ENCODE measurements around the gene SYT17.
A peak's percentile ranks its signal among the peaks of the same experiment; 100 is the strongest.

Gene SYT17

DNA sequence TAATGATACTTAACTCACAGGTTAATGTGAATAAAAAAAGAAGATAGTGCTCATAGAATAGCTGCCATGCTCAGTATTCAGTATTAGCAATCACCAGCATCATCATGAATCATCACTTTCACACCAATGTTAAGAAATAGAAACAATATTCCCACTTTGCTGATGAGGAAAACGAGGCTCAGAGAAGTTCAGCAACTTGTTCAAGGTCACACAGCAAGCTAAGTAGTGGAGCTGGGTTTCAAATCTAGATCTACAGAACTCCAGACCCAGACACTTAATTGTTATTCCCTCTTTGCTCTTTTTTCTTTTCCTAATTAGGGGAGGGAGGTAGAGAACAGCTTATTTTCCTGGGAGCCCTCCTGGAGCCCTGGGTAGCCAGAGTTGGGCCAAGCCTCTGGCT, 140.4 kb downstream of the SYT17 start:
- no peak for DNase-seq

DNA sequence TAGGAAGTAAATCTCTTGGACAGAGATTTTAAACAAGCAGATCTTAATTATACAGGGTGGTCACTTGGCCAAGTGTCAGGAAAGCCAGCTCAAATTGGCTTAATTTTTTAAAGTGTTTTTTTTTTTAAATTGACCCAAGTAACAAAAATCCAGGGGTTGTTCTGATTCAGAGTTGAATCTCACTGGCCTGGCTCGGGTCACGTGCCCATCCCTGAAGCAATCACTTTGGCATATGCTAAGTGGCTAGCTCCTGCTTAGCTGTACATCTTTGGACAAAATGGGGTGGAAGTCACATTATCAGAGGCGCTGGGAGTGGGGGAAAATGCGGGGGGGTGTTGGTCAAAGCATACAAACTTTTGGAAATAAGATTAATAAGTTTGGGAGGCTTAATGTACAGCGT, 141.1 kb downstream of the SYT17 start:
- no peak for DNase-seq

DNA sequence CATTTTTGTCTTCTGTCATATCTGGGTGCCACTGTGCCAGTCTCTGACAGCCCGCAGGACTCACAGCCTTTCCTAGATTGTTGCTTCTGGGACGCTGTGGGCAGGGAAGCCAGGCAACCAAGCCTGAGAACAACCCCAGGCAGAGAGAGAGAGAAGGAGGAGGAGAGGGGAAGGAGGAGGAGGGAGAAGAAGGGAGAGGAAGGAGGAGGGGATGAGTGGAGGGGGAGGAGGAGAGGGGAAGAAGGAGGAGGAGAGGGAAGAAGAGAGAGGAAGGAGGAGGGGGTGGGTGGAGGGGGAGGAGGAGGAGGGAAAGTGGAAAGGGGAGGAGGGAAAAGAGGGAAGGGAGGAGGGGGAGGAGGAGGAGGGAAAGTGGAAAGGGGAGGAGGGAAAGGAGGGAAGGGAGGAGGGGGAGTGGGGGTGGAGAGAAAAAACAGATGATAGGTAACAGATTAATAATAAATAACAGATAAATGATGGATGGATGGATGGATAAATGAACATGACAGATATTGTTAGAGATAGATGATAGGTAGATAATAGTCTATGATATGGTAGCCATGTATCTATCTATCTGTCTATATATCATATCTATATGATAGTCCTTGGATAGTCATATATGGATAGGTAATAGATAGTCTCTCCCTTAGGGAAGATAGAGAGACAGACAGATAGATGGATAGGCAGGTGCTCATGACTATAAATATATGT, 146.8 kb downstream of the SYT17 start:
- DNase-seq, result no peak

DNA sequence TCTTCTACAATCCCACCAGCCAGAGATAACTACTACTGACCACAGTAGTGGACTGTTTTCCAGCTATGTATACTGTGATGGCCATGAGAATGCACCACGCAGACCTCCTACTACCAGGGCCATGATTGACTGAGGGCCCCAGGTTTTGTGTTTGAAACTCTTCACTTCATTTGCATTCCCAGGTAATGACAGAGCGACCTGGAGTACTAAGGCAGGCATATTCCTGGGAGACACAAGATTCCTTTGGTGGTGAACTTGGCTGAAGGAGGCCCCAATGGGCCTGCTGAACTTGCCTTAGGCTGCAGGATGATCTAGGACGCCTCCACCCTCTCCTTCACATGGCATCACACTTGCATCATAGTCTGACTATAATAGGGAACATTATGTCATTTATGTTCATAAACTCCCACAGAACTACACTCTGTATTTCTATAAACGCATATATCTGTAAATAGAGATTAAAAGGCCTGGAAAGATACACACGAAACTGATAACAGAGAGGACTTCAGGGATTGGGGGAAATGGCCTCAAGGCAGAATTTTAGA, 147.9 kb downstream of the SYT17 start:
- no peak for DNase-seq

DNA sequence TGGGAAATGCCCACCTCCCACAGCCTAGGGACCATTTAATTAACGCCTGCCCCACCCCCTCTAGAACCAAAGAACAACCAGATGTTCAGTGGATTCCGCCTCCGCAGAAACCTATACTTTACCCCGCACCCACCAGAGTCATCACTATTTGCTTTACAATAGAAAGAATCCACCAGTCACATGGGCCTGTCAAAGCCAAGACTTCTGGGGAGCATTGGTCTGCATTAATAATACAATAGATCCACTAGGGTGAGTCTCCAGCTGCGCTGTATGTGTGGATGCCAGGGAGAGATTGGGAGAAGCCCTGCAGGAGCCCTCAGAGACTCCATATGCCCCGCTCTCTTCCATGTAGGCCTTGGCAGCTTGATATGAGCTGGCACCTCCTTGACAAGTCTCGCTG, 148.8 kb downstream of the SYT17 start:
- DNase-seq, result peak; percentile 46
